GM19372 (cell line): Measurements from ENCODE around the gene NAT8L.

ENCODE experiments used
- ATAC-seq: cut with Tn5 transposase; IDR thresholded peaks from one replicate; pipeline ENCODE4 v1.9.1; 2021; ENCODE audit warnings: mild to moderate bottlenecking, low read depth, moderate library complexity; ENCODE audit not compliant: unreplicated experiment

The NAT8L gene

DNA sequence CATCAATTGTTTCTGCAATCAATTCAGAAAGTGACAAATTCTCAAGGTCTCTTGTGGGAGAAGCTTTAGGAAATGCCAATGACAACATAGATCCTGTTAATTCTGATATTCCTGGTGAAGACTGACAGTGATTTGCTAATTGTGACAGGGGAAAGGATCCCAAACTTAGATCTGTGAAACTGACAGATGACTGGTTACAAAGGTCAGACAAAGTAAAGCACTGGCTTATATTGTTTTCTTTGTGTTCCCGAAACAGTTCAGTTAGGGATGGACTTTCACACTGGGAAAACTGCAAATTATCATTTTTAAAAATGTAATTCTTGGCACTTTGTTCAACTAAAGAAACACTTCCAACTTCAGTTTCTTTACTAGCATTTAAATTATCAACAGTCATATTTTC is 30.1 kb downstream of the NAT8L start:
- no peak for ATAC-seq

DNA sequence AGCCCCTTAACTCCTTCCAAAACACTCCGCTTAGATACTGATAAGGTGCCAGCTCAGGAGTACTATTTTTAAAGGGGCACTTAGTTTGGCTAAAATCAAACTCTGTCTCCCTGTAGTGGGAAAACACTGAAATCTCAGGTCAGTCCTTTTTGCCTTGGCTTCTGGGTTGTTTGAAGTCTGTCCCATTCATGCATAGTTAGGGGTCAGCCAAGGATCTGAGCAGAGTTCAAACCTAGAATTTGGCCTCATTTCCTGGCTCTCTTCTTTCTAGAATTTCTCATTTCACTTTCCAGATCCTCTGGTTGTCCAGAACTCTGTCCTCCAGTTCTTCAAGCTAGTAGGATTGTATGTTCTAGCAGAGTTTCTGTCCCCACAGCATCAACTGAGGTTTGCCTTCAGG is 31.5 kb downstream of the NAT8L start:
- no peak for ATAC-seq

DNA sequence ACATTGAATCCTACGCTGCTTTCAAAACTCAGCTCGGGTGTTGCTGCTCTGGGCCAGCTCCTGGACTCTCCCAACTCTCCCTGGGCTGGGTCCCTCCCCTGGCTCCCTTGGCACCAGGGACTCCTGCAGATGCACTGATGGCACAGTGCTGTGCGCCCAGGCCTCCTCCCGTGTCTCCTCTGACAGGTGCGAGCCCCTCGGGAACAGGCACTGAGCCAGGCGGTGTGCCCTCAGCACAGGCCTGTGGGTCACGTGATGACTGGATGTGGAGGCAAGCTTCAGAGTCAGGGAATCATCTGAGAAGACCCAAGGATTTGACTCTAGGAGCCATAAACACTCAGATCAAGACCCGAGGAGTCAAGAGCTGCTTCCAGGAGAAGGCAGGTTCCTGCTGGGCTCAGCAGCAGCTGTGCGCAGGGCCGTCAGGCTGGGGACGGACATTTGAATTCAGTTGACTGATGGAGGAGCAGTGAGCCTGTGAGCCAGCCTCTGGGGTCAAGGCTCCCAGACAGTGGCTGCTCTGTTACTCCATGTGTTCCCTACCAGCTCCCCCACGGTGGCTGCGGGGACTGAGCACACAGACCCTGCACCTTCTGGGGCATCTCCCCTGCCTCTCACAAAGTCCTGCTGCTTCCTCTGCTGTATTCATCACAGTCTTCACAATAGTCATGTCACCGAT is 33.0 kb downstream of the NAT8L start:
- ATAC-seq, result no peak

DNA sequence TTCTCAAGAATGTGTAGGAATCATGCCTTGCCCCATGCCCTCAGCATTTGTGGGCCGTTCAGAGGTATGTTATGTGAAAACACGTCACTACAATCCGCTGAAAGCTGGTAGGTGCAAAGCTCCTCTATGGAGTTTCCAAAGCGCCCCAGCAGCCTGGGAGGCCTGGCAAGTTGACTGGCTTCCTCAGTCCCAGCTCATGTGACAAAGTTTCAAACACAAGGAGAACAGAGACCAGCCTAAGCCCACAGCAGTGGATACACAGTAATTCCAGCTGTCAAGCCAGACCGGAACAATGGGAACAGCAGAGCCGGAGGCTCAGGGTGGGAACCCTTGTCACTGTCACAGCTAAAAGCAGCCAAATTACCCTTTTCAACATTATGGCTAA is 33.5 kb downstream of the NAT8L start:
- ATAC-seq, result no peak

DNA sequence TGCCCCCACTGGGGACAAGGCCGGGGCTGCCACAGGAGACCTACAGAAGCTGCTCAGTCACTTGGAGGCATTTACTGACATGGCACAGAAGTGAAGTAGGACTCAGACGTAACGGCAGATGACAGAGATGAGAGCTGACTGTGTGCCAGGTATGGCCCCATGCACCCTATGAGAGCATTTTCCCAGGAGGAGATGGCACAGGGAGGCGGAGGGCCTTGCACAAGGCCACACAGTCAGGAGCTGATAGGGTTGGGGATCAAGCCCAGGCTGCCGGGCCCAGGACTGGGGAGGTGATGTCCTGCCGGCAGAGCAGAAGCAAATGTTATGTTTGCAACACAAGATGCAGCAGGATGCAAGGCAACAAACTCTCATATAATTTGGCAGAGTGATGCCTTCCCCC is 34.1 kb downstream of the NAT8L start:
- ATAC-seq, result no peak

DNA sequence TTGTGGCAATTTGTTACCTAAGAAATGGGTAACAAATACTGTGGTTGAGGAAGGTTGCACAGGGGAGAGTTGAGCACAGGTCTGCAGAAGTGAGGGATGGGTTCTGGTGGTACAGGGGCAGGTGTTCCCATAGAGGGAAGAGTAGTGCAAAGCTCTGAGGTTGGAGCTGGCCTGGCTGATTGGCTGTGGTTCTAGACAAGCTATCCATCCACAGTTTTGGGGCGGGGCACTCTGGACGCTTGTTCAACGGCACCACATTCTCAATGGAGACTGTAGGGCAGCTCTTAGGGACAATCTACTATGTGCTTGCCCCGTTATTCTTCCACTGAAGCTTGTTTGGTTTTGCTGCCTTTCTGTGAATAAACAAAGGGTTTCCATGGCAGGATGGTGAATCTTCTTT is 35.4 kb downstream of the NAT8L start:
- ATAC-seq, result no peak

DNA sequence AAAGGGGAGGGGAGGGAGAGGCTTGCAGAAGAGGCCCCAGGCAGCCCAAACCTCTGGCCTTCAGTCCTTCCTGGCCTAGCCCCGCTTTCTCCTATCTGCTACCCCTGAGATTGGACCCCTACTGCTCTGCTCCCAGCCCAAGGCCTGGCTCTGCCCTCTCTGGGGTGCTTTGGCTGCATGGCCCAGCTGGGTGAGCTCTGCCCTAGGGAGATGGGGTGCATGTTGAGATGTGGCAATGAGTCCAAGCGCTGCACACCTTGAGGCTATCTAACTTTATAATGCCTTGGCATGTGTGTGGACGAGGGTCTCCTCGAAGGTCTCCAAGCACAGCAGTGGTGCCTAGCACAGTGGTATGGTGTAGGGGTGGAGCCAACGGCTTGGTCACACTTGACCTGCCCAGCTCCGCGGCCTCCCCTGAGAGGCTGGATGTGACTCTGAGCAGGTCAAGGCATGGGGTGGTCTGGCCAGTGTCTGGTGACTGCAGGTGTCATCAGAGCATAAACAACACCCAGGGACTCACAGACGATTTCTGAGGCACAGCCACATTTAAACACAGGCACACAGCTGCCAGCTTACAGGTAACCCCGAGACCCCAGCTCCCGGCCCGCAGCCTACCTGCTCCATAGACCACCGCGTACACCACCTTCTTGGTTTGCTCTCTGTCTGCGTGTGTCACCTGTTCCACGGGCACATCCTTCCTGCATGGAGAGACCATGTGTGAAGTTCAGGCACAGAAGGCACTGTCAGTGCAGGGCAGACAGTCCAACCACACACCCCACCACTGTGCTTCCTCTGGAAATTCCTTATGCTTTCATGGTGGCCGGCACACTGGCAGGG is 36.3 kb downstream of the NAT8L start:
- ATAC-seq, result no peak

DNA sequence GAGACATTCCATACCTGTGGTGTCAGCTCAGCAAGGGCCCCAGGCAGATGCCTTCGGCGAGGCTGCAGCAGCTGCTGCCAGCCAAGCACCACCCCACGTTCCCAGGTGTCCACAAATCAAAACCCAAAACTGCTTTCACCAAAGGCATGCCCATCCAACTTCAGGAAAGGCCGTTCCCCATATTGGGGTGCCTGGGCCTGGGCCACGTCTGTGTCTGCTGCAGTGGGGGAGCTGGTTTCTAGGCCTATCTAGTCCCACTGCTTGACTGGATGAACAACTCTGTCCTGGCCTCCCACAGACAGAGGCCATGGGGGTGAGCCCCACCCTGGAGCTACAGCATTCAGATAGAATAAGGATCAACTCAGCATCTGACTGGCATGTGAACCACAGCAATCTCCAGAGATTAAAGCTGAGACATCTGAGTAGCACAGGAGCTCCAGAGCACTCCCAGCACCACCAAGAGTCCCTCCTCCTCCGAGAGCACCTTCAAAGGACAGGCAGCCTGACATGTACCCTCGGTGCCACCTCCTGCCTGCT is 37.0 kb downstream of the NAT8L start:
- ATAC-seq, result no peak

DNA sequence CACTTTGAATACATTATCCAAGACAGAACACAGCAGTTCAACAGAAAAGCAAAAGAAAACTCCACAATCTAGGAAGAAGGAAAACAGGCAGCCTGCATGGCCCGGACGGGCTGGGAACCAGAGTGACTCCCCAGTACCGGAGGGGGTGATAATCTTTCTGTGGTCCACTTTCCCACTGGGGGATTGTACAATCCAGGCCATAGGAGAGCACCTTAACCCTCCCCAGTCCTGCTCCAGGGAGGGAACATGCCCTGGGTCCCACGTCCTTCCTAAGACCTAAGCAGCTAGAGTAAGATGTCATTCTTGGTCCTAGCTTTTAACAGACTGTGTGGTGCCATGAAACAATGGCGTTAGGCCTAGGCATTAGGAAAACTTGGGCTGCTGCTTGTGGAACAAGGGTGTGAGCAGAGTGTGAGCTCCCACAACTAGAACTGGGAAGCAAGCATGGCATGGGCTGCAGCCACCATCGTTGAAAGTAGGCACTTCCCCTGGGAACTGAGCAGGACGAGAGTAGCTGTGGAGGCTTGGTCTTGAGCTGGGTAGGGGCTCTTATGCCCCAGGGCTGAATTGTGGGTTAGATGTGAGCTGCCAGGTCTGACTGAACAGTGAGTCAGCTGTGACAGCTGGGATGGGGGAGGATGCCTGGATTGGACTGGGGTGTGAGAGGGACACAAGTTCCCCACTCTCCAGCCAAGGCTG is 42.4 kb downstream of the NAT8L start:
- no peak for ATAC-seq

DNA sequence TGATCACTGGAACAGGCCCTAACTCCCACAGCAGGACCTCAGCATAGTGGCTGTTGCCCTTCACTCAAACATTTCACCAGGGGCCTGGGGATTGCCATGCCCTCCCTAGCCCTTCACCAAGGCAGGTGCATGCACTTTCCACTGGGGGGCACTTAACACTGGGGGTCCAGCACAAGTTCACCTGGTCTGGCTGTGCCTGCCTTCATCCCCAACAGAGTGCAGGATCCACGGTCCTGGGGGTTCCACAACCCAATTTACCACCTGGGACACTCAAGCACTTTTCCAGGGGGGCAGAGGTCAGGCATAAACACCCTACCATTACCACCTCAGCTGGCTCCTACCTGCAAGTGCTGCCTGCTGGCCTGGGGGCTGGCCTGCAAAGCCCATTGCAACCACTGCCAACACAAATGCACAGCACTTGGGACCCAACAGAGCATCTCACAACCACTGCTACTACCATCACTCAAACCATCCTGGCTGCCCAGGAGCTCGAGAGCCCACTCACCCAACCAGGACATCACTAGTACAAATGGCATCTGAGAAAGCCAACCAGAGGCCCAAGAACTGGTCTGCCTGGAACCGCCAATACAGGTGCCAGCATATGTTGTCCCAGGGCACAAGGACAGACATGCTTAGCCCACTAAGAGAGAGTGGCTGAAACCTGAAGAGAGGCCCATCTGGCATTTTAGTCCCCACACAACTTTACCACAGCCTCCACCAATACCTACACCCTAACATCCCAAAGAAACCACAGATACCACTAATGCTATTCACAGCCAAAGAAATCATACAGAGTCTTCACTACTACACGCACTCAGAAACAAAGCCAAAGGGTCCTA is 43.1 kb downstream of the NAT8L start:
- no peak for ATAC-seq

DNA sequence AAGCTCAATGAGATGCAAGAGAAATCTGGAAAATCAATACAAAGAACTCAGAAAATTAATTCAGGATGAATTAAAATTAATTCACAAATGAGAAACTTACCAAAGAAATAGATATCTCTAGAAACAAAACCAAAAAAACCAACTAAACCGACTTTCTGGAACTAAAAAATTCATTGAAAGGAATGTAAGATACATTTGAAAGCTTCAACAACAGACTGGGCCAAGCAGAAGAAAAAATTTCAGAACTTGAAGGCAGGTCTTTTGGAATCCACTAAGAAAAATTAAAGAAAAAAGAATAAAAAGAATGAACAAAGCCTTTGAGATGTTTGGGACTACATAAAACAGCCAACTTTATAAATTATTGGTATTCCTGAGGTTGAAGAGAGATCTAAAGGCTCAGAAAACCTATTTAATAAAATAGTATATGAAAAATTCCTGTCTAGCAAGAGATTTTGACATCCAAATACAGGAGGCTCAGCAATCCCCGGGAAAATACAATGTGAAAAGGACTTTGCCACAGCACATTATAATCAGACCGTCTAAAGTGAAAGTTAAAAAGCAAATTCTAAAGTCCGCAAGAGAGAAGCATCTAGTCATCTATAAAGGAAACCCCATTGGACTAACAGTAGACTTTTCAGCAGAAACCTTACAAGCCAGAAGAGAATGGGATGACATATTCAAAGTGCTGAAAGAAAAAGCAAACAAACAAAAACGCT is 44.2 kb downstream of the NAT8L start:
- ATAC-seq, result no peak

DNA sequence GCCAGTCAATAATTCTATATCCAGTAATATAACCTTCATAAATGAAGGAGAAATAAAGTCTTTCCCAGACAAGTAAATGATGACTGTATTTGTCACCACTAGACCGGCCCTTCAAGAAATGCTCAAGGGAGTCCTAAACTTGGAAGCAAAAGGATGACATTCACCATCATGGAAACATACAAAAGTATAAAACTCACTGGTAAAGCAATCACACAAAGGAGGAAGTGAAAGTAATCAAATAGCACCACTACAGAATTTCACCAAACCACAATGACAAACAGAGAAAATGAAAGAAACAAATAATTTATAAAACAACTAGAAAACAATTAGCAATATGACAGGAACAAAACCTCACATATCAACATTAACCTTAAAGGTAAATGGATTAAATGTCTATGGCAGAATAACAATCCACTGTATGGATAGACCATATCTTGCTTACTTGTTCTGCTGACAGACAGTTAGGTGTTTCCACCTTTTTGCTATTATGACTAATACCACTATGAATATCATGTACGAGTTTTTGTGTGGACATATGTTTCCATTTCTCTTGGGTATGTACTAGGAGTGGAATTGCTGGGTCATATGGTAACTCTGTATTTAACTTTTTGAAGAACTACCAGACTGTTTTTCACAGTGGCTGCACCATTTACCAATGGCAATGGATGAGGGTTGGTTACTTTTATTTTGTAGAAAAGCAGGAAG is 44.9 kb downstream of the NAT8L start:
- no peak for ATAC-seq

DNA sequence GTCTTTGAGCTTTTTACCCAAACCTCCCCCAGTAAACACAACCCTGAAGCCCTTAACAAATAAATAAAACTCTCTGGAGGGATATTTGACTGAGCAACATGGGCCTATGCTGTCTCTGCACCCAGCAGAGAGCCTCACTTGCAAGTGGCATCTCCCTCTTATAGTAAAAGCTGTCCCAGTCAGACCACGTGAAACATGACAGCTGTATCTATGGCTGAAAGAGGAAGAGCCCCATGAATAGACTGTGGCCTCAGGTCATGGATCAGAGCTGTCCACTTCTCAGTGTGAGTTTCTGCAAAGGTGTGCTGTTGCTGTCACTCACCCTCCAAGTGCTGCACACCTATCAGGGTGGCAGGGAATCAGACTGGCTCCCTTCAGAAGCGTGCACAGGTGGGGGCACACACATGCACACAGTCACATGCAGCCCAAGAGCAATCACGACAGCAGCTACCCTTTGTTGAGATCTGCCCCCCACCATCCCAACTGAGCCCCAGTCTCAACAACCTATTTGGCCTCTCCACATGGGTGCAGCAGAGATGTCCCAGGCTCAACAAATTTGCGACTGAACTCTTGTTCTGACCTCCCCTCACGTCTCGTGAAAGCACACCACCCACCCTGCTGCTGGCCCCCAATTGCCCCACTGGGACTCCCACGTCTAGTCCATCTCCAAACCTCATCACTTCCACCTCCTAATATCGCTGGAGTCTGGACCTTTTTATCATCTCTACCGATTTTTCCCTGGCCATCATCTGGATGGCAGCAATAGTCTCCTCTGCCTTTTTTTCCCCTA is 45.6 kb downstream of the NAT8L start:
- no peak for ATAC-seq

DNA sequence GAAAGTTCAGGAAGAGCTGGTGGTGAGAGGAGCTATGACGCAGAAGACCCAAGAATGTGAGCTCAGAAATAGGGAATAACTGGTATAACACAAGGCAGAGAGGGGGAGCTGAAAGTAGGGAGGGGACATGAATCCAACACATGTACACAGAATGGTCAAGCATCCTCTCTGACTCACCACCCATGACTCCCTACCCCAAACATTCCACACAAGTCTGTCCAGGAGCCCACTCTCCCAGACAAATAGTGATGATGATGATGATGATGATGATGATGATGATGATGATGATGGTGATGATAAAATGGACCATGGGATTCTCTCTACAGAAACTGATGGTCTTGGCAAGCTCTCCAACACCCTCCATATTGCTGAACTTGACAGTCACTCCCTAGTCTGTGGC is 46.4 kb downstream of the NAT8L start:
- ATAC-seq, result no peak

DNA sequence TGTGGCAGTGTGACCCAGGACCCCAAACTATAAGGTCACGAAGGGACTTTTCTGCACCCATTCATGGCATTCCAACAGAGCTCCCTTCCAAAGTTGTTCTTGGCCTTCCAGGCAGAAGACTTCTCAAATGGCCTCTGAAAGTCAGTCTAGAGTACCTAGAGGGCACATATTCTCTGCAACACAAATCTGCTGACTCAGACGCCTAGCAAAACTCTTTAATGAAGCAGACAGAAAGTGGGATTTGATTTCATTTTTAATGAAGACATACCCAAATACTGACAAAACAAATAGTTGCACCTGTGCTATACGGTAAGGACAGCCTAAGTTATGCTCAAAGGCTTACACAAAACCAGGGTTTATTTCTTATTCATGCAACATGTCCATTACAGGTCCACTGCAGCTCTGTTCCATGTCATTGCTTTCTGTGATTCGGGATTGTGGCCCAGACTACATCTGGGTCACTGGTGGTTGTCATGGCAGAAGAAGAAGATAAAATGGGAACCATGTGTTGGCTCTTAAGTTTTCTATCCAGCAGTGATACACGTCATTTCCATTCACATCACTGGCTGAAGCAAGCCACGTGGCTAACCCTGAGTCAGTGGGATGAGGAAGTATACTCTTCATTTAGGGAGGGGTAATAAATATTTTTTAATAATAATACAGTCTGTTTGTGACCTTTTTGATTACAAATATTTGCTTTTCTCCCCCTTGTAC is 57.7 kb downstream of the NAT8L start:
- no peak for ATAC-seq
